NCI-H1930 (cell line): Measurements from ENCODE around the gene LIMK2.
"Not testable (repeated sequence)": the region's sequence is repeated elsewhere in the genome, so short reads cannot be mapped to it uniquely, and the experiment has no call there.

ENCODE experiments used
- DNase-seq, 2 experiments: peaks; one replicate each; lab custom pipeline; 2025; lab: John Stamatoyannopoulos, UW

LIMK2 gene

GRCh38 chr22:31211482-31211861 lies 626 bp upstream of the LIMK2 start:
- DNase-seq = no peak

GRCh38 chr22:31212783-31213629 lies 908 bp downstream of the LIMK2 start:
- DNase-seq = no peak

- DNase-seq = no peak
Observed at GRCh38 chr22:31215018-31215535, 3.0 kb downstream of the LIMK2 start.

GRCh38 chr22:31218565-31219262 lies 6.6 kb downstream of the LIMK2 start:
- DNase-seq = no peak

GRCh38 chr22:31221084-31221483 lies 9.0 kb downstream of the LIMK2 start:
- no peak for DNase-seq

- DNase-seq = no peak
Observed at GRCh38 chr22:31222736-31223135, 10.6 kb downstream of the LIMK2 start.

- DNase-seq = no peak
Observed at GRCh38 chr22:31223786-31224191, 11.7 kb downstream of the LIMK2 start.

GRCh38 chr22:31224691-31225090 lies 12.6 kb downstream of the LIMK2 start:
- not testable (repeated sequence) for DNase-seq

- DNase-seq = no peak
Observed at GRCh38 chr22:31227186-31227585, 15.1 kb downstream of the LIMK2 start.

- no peak for DNase-seq
Observed at GRCh38 chr22:31229402-31230079, 17.4 kb downstream of the LIMK2 start.

- DNase-seq = no peak
Observed at GRCh38 chr22:31230155-31230870, 18.2 kb downstream of the LIMK2 start.

- no peak for DNase-seq
Observed at GRCh38 chr22:31230871-31231621, 18.9 kb downstream of the LIMK2 start.

GRCh38 chr22:31233001-31233400 lies 20.9 kb downstream of the LIMK2 start:
- DNase-seq = no peak

GRCh38 chr22:31235081-31235480 lies 23.0 kb downstream of the LIMK2 start:
- no peak for DNase-seq

GRCh38 chr22:31236044-31236443 lies 23.9 kb downstream of the LIMK2 start:
- not testable (repeated sequence) for DNase-seq

- no peak for DNase-seq
Observed at GRCh38 chr22:31238057-31238456, 26.0 kb downstream of the LIMK2 start.

GRCh38 chr22:31239771-31240370 lies 27.8 kb downstream of the LIMK2 start:
- DNase-seq = no peak

- DNase-seq = no peak
Observed at GRCh38 chr22:31241200-31241599, 29.1 kb downstream of the LIMK2 start.

- DNase-seq = no peak
Observed at GRCh38 chr22:31241936-31242335, 29.8 kb downstream of the LIMK2 start.

- DNase-seq = no peak
Observed at GRCh38 chr22:31243339-31244045, 31.4 kb downstream of the LIMK2 start.
